A549 (cell line): ENCODE measurements around the gene HARS1. TPM values are rescaled to one million over a fixed set of nuclear protein-coding genes. Genes with fewer than 3 reads are reported as not detected.
"Not testable (repeated sequence)": the region's sequence is repeated elsewhere in the genome, so short reads cannot be mapped to it uniquely, and the experiment has no call there.

ENCODE experiments used
- ATAC-seq, 2 experiments: fragments of 200-7000 bp in 1 of 2; fragments of >200 bp in 1 of 2; cut with Nextera tagmentation in 1 of 2; cut with Tn5 transposase in 1 of 2; 3 replicates each; pipeline versions ENCODE4 v1.8.0 to v1.9.1; 2018 to 2020; ENCODE audit warnings: mild to moderate bottlenecking in 1 of 2, moderate library complexity in 1 of 2
- CTCF ChIA-PET: fragments of 300-600 bp; sonication (Branson Sonifier 250); formaldehyde crosslinking; extraction: SDS; loops from one replicate; lab custom pipeline; 2021; ENCODE audit warnings: antibody characterized with exemption, inconsistent platforms; lab: Yijun Ruan, JAX
- POLR2A ChIA-PET: fragments of 350-600 bp; formaldehyde crosslinking; extraction: SDS; loops from one replicate; lab custom pipeline; 2021; ENCODE audit warnings: antibody characterized with exemption, inconsistent platforms; lab: Yijun Ruan, JAX
- DNase-seq, 2 experiments: peaks; one replicate each; pipeline versions ENCODE4 v3.0.0 to v3.0.0-alpha.2; 2011 to 2016; ENCODE audit warnings: low read depth in 1 of 2, low spot score in 1 of 2
- FAIRE-seq: peaks from 2 replicates; lab custom pipeline; 2011; peaks lifted over from hg19 to GRCh38; lab: Jason Lieb, UNC
- H3K27ac ChIP-seq, 2 experiments: fragments of >200 bp; sonication (Bioruptor Twin); formaldehyde crosslinking; 3 replicates each; pipeline ENCODE4 v1.5.1; 2016 to 2017
- H3K4me1 ChIP-seq: fragments of >200 bp; sonication (Bioruptor Twin); formaldehyde crosslinking; 3 replicates; pipeline ENCODE4 v1.6.1; 2016
- H3K4me2 ChIP-seq: fragments of >200 bp; sonication (Bioruptor Twin); formaldehyde crosslinking; 3 replicates; pipeline ENCODE4 v1.6.1; 2016
- H3K4me3 ChIP-seq: fragments of >200 bp; sonication (Bioruptor Twin); formaldehyde crosslinking; 3 replicates; pipeline ENCODE4 v1.5.1; 2016
- H3K9me3 ChIP-seq: fragments of >200 bp; sonication (Bioruptor Twin); formaldehyde crosslinking; 3 replicates; pipeline ENCODE4 v1.6.1; 2016
- CBX2 ChIP-seq: fragments of 200-600 bp; sonication (generic); IDR thresholded peaks from 2 replicates; pipeline ENCODE4 v1.6.1; 2016; ENCODE audit warnings: low read depth, mild to moderate bottlenecking, borderline replicate concordance
- CBX8 ChIP-seq: fragments of 200-600 bp; sonication (generic); IDR thresholded peaks from 2 replicates; pipeline ENCODE4 v1.6.1; 2016
- CEBPB ChIP-seq, 2 experiments: fragments of >200 bp in 1 of 2; sonication (Bioruptor Twin) in 1 of 2; formaldehyde crosslinking in 1 of 2; IDR thresholded peaks; 2 replicates each; pipeline ENCODE4 v1.6.1; 2012 to 2016
- FOSB ChIP-seq: fragments of 250-450 bp; sonication (Bioruptor Pico); IDR thresholded peaks from 2 replicates; pipeline ENCODE4 v1.5.0; 2020; ENCODE audit warnings: mild to moderate bottlenecking, moderate library complexity
- FOSL2 ChIP-seq, 2 experiments: fragments of 450-650 bp in 1 of 2; fragments of >200 bp in 1 of 2; sonication (Bioruptor Twin) in 1 of 2; formaldehyde crosslinking; IDR thresholded peaks; 2 replicates each; pipeline versions ENCODE4 v1.5.0 to v1.6.1; 2016 to 2020; ENCODE audit warnings: mild to moderate bottlenecking in 1 of 2, moderate library complexity in 1 of 2
- HDAC2 ChIP-seq: fragments of 200-600 bp; sonication (generic); IDR thresholded peaks from 2 replicates; pipeline ENCODE4 v1.6.1; 2016
- HEYL ChIP-seq: fragments of 250-450 bp; sonication (Bioruptor Pico); IDR thresholded peaks from 2 replicates; pipeline ENCODE4 v1.8.0; 2021; ENCODE audit warnings: mild to moderate bottlenecking, moderate library complexity
- JUN ChIP-seq, 2 experiments: fragments of >200 bp; sonication (Bioruptor Twin); formaldehyde crosslinking; IDR thresholded peaks; 2 replicates in 1 of 2; 3 replicates in 1 of 2; pipeline ENCODE4 v1.6.1; 2016 to 2017
- JUNB ChIP-seq: fragments of >200 bp; sonication (Bioruptor Twin); formaldehyde crosslinking; IDR thresholded peaks from 2 replicates; pipeline ENCODE4 v1.6.1; 2016
- KDM5A ChIP-seq: fragments of 200-600 bp; sonication (generic); IDR thresholded peaks from 2 replicates; pipeline ENCODE4 v1.6.1; 2016; ENCODE audit warnings: antibody characterized with exemption, mild to moderate bottlenecking
- NR3C1 ChIP-seq: fragments of >200 bp; sonication (Bioruptor Twin); formaldehyde crosslinking; IDR thresholded peaks from 3 replicates; pipeline ENCODE4 v1.6.1; 2017
- RAD21 ChIP-seq, 2 experiments: fragments of >200 bp in 1 of 2; sonication (Bioruptor Twin) in 1 of 2; formaldehyde crosslinking in 1 of 2; IDR thresholded peaks in 1 of 2; conservative IDR thresholded peaks in 1 of 2; 2 replicates in 1 of 2; 3 replicates in 1 of 2; pipeline ENCODE4 v1.6.1; 2012 to 2018; ENCODE audit warnings: inconsistent platforms in 1 of 2
- RARB ChIP-seq: fragments of 250-450 bp; sonication (Bioruptor Pico); IDR thresholded peaks from 2 replicates; pipeline ENCODE4 v1.8.0; 2021; ENCODE audit warnings: mild to moderate bottlenecking, moderate library complexity
- RCOR1 ChIP-seq: fragments of 150-350 bp; IDR thresholded peaks from 2 replicates; pipeline ENCODE4 v1.6.1; 2014; ENCODE audit warnings: antibody characterized with exemption, low read length, low read depth
- REST ChIP-seq: fragments of 200-600 bp; sonication (generic); IDR thresholded peaks from 2 replicates; pipeline ENCODE4 v1.6.1; 2016; ENCODE audit warnings: antibody characterized with exemption, mild to moderate bottlenecking, moderate library complexity
- RFX5 ChIP-seq: fragments of 450-650 bp; IDR thresholded peaks from 2 replicates; pipeline ENCODE4 v1.7.1; 2014; ENCODE audit warnings: antibody characterized with exemption, mild to moderate bottlenecking, moderate library complexity
- SMC3 ChIP-seq: fragments of >200 bp; sonication (Bioruptor Twin); formaldehyde crosslinking; IDR thresholded peaks from 3 replicates; pipeline ENCODE4 v1.6.1; 2018; ENCODE audit warnings: inconsistent platforms
- SREBF2 ChIP-seq: fragments of 450-650 bp; IDR thresholded peaks from 2 replicates; pipeline ENCODE4 v1.6.1; 2014; ENCODE audit warnings: mild to moderate bottlenecking, moderate library complexity
- TP53 ChIP-seq: fragments of 250-450 bp; sonication (Bioruptor Pico); IDR thresholded peaks from 2 replicates; pipeline ENCODE4 v1.5.0; 2021; ENCODE audit warnings: mild to moderate bottlenecking, moderate library complexity
- ZC3H11A ChIP-seq: fragments of 450-650 bp; IDR thresholded peaks from 2 replicates; pipeline ENCODE4 v1.6.1; 2014; ENCODE audit warnings: antibody characterized with exemption, mild to moderate bottlenecking
- ZFP36 ChIP-seq: fragments of 450-650 bp; IDR thresholded peaks from 2 replicates; pipeline ENCODE4 v1.6.1; 2014; ENCODE audit warnings: borderline replicate concordance; ENCODE audit not compliant: partially characterized antibody
- ZNF302 ChIP-seq: fragments of 250-450 bp; sonication (Bioruptor Pico); IDR thresholded peaks from 2 replicates; pipeline ENCODE4 v1.9.0; 2021; ENCODE audit warnings: inconsistent platforms, mild to moderate bottlenecking, moderate library complexity
- ZSCAN20 ChIP-seq: fragments of 250-450 bp; sonication (Bioruptor Pico); IDR thresholded peaks from 2 replicates; pipeline ENCODE4 v1.8.0; 2022; ENCODE audit warnings: mild to moderate bottlenecking, moderate library complexity
- whole genome bisulfite sequencing: methylation state at CpG from one replicate; pipeline ENCODE4 v1.1.6; 2017; ENCODE audit errors: missing lambda C conversion rate; 5-methylcytosine and 5-hydroxymethylcytosine counted together
- polyA plus RNA-seq, 4 experiments: library from polyadenylated mRNA; depleted of rRNA in 3 of 4; stranded (reverse); fragments of >200 nt; fragmentation: RNase III in 1 of 4; extraction: RNeasy Plus Mini Kit Qiagen cat#74134 plus additional on column Dnase treatment in 1 of 4; gene quantifications; 2 replicates in 3 of 4; 3 replicates in 1 of 4; pipeline ENCODE4 v1.2.3, GENCODE V29; 2011 to 2017
- TF ChIP-seq, protein P1 (sequence below): IDR thresholded peaks from 2 replicates; pipeline ENCODE4 v1.6.1; 2012; ENCODE audit warnings: low read depth, borderline replicate concordance

HARS1 gene
- polyA plus RNA-seq, 2 of the 4 experiments (the other 2 are of a cell fraction): 80.5 to 87.1 TPM

GRCh38 chr5:140664030-140664358 is 27.2 kb downstream of the HARS1 start:
- CTCF ChIA-PET: interaction anchor here (1.0 to 1.4 kb wide), 2 partner anchors 9 to 16 kb away, joined by 3 read pairs; partner anchors contain the start of genes IK and NDUFA2
- WGBS: 43% methylated on average over 18 of the region's 18 CpGs
- TF ChIP-seq JUNB: no peak
- TF ChIP-seq KDM5A: no peak
- no peak for TF ChIP-seq SMC3
- TF ChIP-seq ZSCAN20 (CRISPR knock-in tag): no peak
- no peak for TF ChIP-seq FOSB
- no peak for TF ChIP-seq NR3C1
- no peak for TF ChIP-seq ZFP36
- TF ChIP-seq ZC3H11A: no peak
- TF ChIP-seq RARB (CRISPR knock-in tag): no peak
- TF ChIP-seq, protein P1, sequence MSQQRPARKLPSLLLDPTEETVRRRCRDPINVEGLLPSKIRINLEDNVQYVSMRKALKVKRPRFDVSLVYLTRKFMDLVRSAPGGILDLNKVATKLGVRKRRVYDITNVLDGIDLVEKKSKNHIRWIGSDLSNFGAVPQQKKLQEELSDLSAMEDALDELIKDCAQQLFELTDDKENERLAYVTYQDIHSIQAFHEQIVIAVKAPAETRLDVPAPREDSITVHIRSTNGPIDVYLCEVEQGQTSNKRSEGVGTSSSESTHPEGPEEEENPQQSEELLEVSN: no peak
- no peak for TF ChIP-seq ZNF302 (CRISPR knock-in tag)
- no peak for TF ChIP-seq SREBF2
- no peak for TF ChIP-seq REST
- no peak for TF ChIP-seq RFX5
- Histone ChIP-seq H3K4me2 (peak overlapping the region; percentile 99), H3K4me1 (peaks cover 18% of the 10 kb centered on the region; the same call in 1 of the 3 replicates), H3K4me3 (peak overlapping the region; percentile 83), H3K9me3 (no peaks in the 10 kb centered on the region), H3K27ac (peak overlapping the region; percentile 84 to 94)
- no peak for FAIRE-seq
- ATAC-seq: no peak
- no peak for DNase-seq
- POLR2A ChIA-PET: interaction anchor here (1.0 to 2.5 kb wide), 4 partner anchors 17 to 1305 kb away, joined by 3 to 20 read pairs (median 8); partner anchors contain the start of genes HARS1, HARS2, IK and NDUFA2

DNA sequence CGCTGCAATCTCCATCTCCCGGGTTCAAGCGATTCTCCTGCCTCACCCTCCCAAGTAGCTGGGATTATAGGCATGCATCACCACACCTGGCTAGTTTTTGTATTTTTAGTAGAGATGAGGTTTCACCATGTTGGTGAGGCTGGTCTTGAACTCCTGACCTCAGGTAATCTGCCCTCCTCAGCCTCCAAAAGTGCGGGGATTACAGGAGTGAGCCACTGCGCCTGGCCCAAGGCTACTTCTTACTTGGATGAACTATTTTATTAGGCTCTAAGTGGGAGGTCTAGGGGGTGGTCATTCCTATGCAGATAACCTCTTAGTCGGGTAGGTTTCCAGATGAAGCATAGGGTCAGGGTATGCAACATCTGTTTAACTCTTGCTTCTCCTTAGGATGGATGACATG is 30.8 kb downstream of the HARS1 start:
- H3K9me3 ChIP-seq, H3K4me1 ChIP-seq, FAIRE-seq, H3K4me3 ChIP-seq, POLR2A ChIA-PET, ATAC-seq, H3K4me2 ChIP-seq, DNase-seq, H3K27ac ChIP-seq: not testable (repeated sequence)
- 87% methylated on average over 6 of the region's 6 CpGs for WGBS
- CTCF ChIA-PET: interaction anchor here (0.7 kb wide), 1 partner anchor 1409 kb away, joined by 4 read pairs; no protein-coding TSS in a partner anchor

DNA sequence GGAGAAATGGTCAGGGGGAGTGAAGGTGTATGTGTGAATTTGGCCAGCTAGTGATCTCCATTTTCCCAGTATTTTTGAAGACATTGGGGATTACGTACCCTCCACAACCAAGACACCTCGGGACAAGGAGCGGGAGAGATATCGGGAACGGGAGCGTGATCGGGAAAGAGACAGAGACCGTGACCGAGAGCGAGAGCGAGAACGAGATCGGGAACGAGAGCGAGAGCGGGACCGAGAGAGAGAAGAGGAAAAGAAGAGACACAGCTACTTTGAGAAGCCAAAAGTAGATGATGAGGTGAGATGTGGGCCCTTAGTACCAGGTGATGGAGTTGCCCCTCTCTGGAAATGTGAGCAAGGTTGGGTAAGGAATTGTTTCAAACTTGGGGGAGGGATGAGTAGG is 32.3 kb downstream of the HARS1 start:
- Histone ChIP-seq H3K27ac (no peak overlapping the region), H3K9me3 (no peaks in the 10 kb centered on the region), H3K4me3 (no peak overlapping the region), H3K4me2 (no peak overlapping the region), H3K4me1 (0 out of 3 replicates have a peak, but pooled peaks cover under 1% of the 10 kb centered on the region)
- 97% methylated on average over 17 of the region's 17 CpGs for WGBS
- FAIRE-seq: no peak
- CTCF ChIA-PET: interaction anchor here (0.6 to 1.0 kb wide), 3 partner anchors 11 to 111 kb away, joined by 3 read pairs; partner anchors contain the start of genes EIF4EBP3, HARS1, IK and NDUFA2
- TF ChIP-seq JUN (IDR thresholded peaks at IDR 0.05) (no peak), REST (no peak), ZNF302 (CRISPR knock-in tag) (no peak), SREBF2 (no peak), HEYL (CRISPR knock-in tag) (no peak), CBX8 (no peak), TP53 (CRISPR knock-in tag) (no peak), FOSL2 (IDR thresholded peaks at IDR 0.05) (no peak), FOSL2 (CRISPR knock-in tag; IDR thresholded peaks at IDR 0.05) (no peak), FOSB (no peak), RAD21 (conservative IDR thresholded peaks at IDR 0.05 in 1 of 2, IDR thresholded peaks at IDR 0.05 in 1 of 2) (no peak), ZC3H11A (no peak), HDAC2 (no peak), CBX2 (no peak), CEBPB (IDR thresholded peaks at IDR 0.05) (no peak), RCOR1 (no peak)
- ATAC-seq: no peak
- DNase-seq: no peak
- POLR2A ChIA-PET: no interaction called here
